Measurements from ENCODE around the gene SMAP2. TPM values are rescaled to one million over a fixed set of nuclear protein-coding genes. Genes with fewer than 3 reads are reported as not detected.

Gene SMAP2
- total RNA-seq, 3 donors from 2014 or later (not counting 1 experiment from before 2014, with no cell fraction given), result 95.0 to 136 (median 127) TPM

GRCh38 chr1:40389322-40389803 is 15.8 kb downstream of the SMAP2 start:
- peak in 1 of 2 donors; percentile 64 for DNase-seq

DNA sequence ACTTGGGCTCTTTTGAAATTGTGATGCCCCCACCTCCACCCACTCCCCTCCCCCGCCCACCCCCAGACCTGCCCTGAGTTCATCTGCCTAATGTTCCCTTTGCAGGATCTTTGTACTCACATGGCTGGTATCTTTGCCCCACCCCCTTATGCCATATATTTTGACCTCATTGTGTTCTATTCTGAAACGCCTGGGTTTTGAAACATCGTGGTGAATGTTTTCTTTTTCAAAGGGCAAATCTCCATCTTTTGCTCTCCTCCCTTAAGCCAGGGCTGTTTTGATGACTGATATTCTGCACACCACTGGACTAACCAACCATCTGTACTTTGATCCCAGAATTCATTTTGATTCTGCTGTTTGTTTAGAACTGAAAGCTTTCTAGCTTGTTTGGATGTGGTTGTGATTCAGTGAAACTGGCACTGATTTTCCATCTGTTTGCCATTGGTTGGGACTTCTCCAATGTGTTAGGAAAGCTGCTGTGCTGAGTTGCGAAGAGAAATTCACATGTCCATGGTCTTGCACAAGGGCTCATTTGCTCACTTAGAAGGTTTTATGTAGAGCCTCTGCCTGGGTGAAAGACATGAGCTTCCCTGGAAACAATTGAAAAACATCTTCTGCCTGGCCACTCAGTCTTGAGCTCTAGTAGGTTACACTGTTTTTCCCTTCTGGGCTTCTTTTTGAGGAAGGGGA is 16.5 kb downstream of the SMAP2 start:
- H3K4me1 ChIP-seq (ENCODE audit: control insufficient read depth, insufficient read depth, low read length), result peaks cover 84% of the 10 kb centered on the region
- Mint-ChIP-seq H3K4me1 (peaks cover 81 to 82% of the 10 kb centered on the region in 2 donors), H3K27ac (peak overlapping the region; percentile 93 to 98), H3K4me3 (peak overlapping the region; percentile 73), H3K36me3 (no peaks in the 10 kb centered on the region), H3K27me3 (ENCODE audit: low read depth in 2 of 2) (no peaks in the 10 kb centered on the region), H3K9me3 (no peaks in the 10 kb centered on the region)
- H3K27ac ChIP-seq (ENCODE audit: low read length), result peak overlapping the region; percentile 75
- WGBS (ENCODE audit: insufficient coverage), result 34% methylated on average over 4 of the region's 4 CpGs
- TF ChIP-seq, protein P1, sequence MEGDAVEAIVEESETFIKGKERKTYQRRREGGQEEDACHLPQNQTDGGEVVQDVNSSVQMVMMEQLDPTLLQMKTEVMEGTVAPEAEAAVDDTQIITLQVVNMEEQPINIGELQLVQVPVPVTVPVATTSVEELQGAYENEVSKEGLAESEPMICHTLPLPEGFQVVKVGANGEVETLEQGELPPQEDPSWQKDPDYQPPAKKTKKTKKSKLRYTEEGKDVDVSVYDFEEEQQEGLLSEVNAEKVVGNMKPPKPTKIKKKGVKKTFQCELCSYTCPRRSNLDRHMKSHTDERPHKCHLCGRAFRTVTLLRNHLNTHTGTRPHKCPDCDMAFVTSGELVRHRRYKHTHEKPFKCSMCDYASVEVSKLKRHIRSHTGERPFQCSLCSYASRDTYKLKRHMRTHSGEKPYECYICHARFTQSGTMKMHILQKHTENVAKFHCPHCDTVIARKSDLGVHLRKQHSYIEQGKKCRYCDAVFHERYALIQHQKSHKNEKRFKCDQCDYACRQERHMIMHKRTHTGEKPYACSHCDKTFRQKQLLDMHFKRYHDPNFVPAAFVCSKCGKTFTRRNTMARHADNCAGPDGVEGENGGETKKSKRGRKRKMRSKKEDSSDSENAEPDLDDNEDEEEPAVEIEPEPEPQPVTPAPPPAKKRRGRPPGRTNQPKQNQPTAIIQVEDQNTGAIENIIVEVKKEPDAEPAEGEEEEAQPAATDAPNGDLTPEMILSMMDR (IDR thresholded peaks at IDR 0.05), result no peak
- H3K4me3 ChIP-seq (ENCODE audit: low read length), result no peak overlapping the region
- no peaks in the 10 kb centered on the region for H3K27me3 ChIP-seq (ENCODE audit: control insufficient read depth, insufficient read depth, low read length)
- ATAC-seq, result no peak
- DNase-seq, result peak in 1 of 2 donors; percentile 54
- peaks cover 4% of the 10 kb centered on the region for H3K36me3 ChIP-seq (ENCODE audit: control insufficient read depth, insufficient read depth, low read length)
- H3K9me3 ChIP-seq (ENCODE audit: control insufficient read depth, insufficient read depth, low read length), result no peaks in the 10 kb centered on the region
- intact Hi-C loops (cut with micrococcal nuclease), result loop anchor here (5.0 kb wide), 1 partner anchor 73 kb away; the partner anchor contains the start of gene COL9A2

More at GRCh38 chr1:40389322-40389803, 15.8 kb downstream of the SMAP2 start:
- no peaks in the 10 kb centered on the region for H3K27me3 Mint-ChIP-seq (ENCODE audit: low read depth in 2 of 2)
- H3K4me3 ChIP-seq (ENCODE audit: low read length), result no peak overlapping the region
- TF ChIP-seq, protein P1 (IDR thresholded peaks at IDR 0.05), result no peak
- no peak for ATAC-seq
- H3K9me3 ChIP-seq (ENCODE audit: control insufficient read depth, insufficient read depth, low read length), result no peaks in the 10 kb centered on the region
- no peaks in the 10 kb centered on the region for H3K9me3 Mint-ChIP-seq
- peaks cover 81 to 82% of the 10 kb centered on the region in 2 donors for H3K4me1 Mint-ChIP-seq
- H3K36me3 Mint-ChIP-seq, result no peaks in the 10 kb centered on the region
- peak overlapping the region; percentile 93 to 98 for H3K27ac Mint-ChIP-seq
- H3K27me3 ChIP-seq (ENCODE audit: control insufficient read depth, insufficient read depth, low read length), result no peaks in the 10 kb centered on the region
- 38% methylated on average over 3 of the region's 3 CpGs for WGBS (ENCODE audit: insufficient coverage)
- H3K4me1 ChIP-seq (ENCODE audit: control insufficient read depth, insufficient read depth, low read length), result peaks cover 85% of the 10 kb centered on the region
- peaks cover 4% of the 10 kb centered on the region for H3K36me3 ChIP-seq (ENCODE audit: control insufficient read depth, insufficient read depth, low read length)
- intact Hi-C loops (cut with micrococcal nuclease), result no loop called here
- H3K4me3 Mint-ChIP-seq, result peak overlapping the region; percentile 73
- H3K27ac ChIP-seq (ENCODE audit: low read length), result peak overlapping the region; percentile 75

DNA sequence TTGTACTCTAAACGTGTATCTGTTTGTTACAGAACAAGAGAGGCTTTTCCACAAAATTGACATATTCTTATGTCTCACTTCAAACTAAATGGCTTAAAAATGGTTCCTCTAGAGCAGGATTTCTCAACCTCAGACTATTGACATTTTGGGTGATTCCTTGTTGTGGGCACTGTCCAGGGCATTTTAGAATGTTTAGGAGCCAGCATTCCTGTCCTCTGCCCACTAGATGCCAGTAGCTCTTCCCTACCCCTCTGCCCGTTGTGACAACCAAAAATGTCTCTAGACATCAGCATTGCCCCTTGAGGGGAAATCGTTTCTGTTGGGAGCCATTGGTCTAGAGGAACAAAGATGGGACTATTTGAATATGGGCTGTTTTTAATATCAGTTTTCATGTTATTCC is 17.3 kb downstream of the SMAP2 start:
- peak overlapping the region; percentile 93 to 98 for H3K27ac Mint-ChIP-seq
- H3K27ac ChIP-seq (ENCODE audit: low read length), result peak overlapping the region; percentile 75
- H3K36me3 ChIP-seq (ENCODE audit: control insufficient read depth, insufficient read depth, low read length), result peaks cover 4% of the 10 kb centered on the region
- DNase-seq (no peak), ATAC-seq (no peak)
- TF ChIP-seq, protein P1 (IDR thresholded peaks at IDR 0.05), result no peak
- H3K9me3 ChIP-seq (ENCODE audit: control insufficient read depth, insufficient read depth, low read length), result no peaks in the 10 kb centered on the region
- peaks cover 81 to 82% of the 10 kb centered on the region in 2 donors for H3K4me1 Mint-ChIP-seq
- no peaks in the 10 kb centered on the region for H3K9me3 Mint-ChIP-seq
- H3K4me3 ChIP-seq (ENCODE audit: low read length), result no peak overlapping the region
- no peaks in the 10 kb centered on the region for H3K27me3 Mint-ChIP-seq (ENCODE audit: low read depth in 2 of 2)
- peaks cover 86% of the 10 kb centered on the region for H3K4me1 ChIP-seq (ENCODE audit: control insufficient read depth, insufficient read depth, low read length)
- no peaks in the 10 kb centered on the region for H3K27me3 ChIP-seq (ENCODE audit: control insufficient read depth, insufficient read depth, low read length)
- intact Hi-C loops (cut with micrococcal nuclease), result loop anchor here (5.0 kb wide), 1 partner anchor 74 kb away; the partner anchor contains the start of gene COL9A2
- H3K36me3 Mint-ChIP-seq, result no peaks in the 10 kb centered on the region
- H3K4me3 Mint-ChIP-seq, result no peak overlapping the region
- 93% methylated on average over 2 of the region's 3 CpGs for WGBS (ENCODE audit: insufficient coverage)

Measured in natural killer cell (primary cell).